Midbrain (tissue), 1 donor: ENCODE data around the gene C13orf46.

Experiments
- DNase-seq: peaks from one replicate; lab custom pipeline; 2025; lab: John Stamatoyannopoulos, UW

C13orf46 gene

GRCh38 chr13:113905942-113906341 is 67.9 kb downstream of the C13orf46 start:
- DNase-seq: no peak

- no peak for DNase-seq
Measured at GRCh38 chr13:113905018-113905417, 68.9 kb downstream of the C13orf46 start.

GRCh38 chr13:113904411-113904810 is 69.5 kb downstream of the C13orf46 start:
- peak; percentile 56 for DNase-seq

- no peak for DNase-seq
Measured at GRCh38 chr13:113903912-113904311, 70.0 kb downstream of the C13orf46 start.
